ENCODE measurements around the gene MTURN. TPM values are rescaled to one million over a fixed set of nuclear protein-coding genes. Genes with fewer than 3 reads are reported as not detected.
A peak's percentile ranks its signal among the peaks of the same experiment; 100 is the strongest.

MTURN gene
- total and polyA plus RNA-seq, 2 donors from 2014 or later = 54.7 to 80.1 TPM

- H3K9ac ChIP-seq (ENCODE audit: low read length in 3 of 3) = no peak overlapping the region
- DNase-seq = peak in 3 of 5 donors; percentile 52 to 60 (median 57)
- no peaks in the 10 kb centered on the region for H3K9me3 ChIP-seq (ENCODE audit: control insufficient read depth in 2 of 3, insufficient read depth in 1 of 3, low read length in 3 of 3)
- TF ChIP-seq, protein P1, sequence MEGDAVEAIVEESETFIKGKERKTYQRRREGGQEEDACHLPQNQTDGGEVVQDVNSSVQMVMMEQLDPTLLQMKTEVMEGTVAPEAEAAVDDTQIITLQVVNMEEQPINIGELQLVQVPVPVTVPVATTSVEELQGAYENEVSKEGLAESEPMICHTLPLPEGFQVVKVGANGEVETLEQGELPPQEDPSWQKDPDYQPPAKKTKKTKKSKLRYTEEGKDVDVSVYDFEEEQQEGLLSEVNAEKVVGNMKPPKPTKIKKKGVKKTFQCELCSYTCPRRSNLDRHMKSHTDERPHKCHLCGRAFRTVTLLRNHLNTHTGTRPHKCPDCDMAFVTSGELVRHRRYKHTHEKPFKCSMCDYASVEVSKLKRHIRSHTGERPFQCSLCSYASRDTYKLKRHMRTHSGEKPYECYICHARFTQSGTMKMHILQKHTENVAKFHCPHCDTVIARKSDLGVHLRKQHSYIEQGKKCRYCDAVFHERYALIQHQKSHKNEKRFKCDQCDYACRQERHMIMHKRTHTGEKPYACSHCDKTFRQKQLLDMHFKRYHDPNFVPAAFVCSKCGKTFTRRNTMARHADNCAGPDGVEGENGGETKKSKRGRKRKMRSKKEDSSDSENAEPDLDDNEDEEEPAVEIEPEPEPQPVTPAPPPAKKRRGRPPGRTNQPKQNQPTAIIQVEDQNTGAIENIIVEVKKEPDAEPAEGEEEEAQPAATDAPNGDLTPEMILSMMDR (IDR thresholded peaks at IDR 0.05; ENCODE audit: borderline replicate concordance, extremely low read depth, insufficient read depth) = no peak
- FAIRE-seq = no peak
- peaks cover 0 to 48% (median 33%) of the 10 kb centered on the region in 3 donors for H3K4me1 ChIP-seq (ENCODE audit: control insufficient read depth in 2 of 3, insufficient read depth in 2 of 3, low read depth in 1 of 3, low read length in 3 of 3)
- no peaks in the 10 kb centered on the region for H3K36me3 ChIP-seq (ENCODE audit: control insufficient read depth in 2 of 3, insufficient read depth in 3 of 3, low read length in 3 of 3)
- intact Hi-C loops (cut with DNase I) = no loop called here
- H3K4me3 ChIP-seq (ENCODE audit: low read length in 3 of 3) = no peak overlapping the region
- H3K27me3 ChIP-seq (ENCODE audit: control insufficient read depth, insufficient read depth, low read length) = no peaks in the 10 kb centered on the region
- H3K27ac ChIP-seq (ENCODE audit: low read depth in 2 of 2, low read length in 2 of 2) = peak overlapping the region in 1 of 2 donors; percentile 44
These were observed 41.8 kb downstream of the MTURN start for GRCh38 chr7:30176463-30177109.

GRCh38 chr7:30177186-30177585 is 42.4 kb downstream of the MTURN start:
- Histone ChIP-seq H3K9me3 (ENCODE audit: control insufficient read depth in 2 of 3, insufficient read depth in 1 of 3, low read length in 3 of 3) (no peaks in the 10 kb centered on the region), H3K27me3 (ENCODE audit: control insufficient read depth, insufficient read depth, low read length) (no peaks in the 10 kb centered on the region), H3K4me3 (ENCODE audit: low read length in 3 of 3) (no peak overlapping the region), H3K4me1 (ENCODE audit: control insufficient read depth in 2 of 3, insufficient read depth in 2 of 3, low read depth in 1 of 3, low read length in 3 of 3) (peaks cover 0 to 50% (median 35%) of the 10 kb centered on the region in 3 donors), H3K9ac (ENCODE audit: low read length in 3 of 3) (no peak overlapping the region), H3K27ac (ENCODE audit: low read depth in 2 of 2, low read length in 2 of 2) (peak overlapping the region in 1 of 2 donors; percentile 44), H3K36me3 (ENCODE audit: control insufficient read depth in 2 of 3, insufficient read depth in 3 of 3, low read length in 3 of 3) (no peaks in the 10 kb centered on the region)
- intact Hi-C loops (cut with DNase I) = no loop called here
- DNase-seq (no peak), FAIRE-seq (no peak)
- TF ChIP-seq, protein P1 (IDR thresholded peaks at IDR 0.05; ENCODE audit: borderline replicate concordance, extremely low read depth, insufficient read depth) = no peak

DNA sequence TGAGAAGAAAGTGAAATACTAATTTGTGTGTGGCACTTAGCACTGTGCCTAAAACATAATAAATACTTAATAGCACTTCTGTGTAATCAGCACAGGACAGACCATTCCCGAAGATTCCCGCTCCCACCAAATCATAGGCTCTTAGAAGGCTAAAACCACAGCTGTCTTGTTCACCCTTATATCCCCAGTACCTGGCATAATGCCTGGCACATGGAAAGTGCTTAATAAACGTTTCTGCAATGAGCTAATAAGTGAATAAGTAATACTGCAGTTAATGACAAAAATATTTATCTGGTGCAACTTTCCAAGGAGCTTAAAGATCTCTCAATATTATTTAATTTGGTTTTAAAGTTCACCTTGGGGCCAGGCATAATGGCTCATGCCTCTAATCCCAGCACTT is 43.2 kb downstream of the MTURN start:
- TF ChIP-seq, protein P1 (IDR thresholded peaks at IDR 0.05; ENCODE audit: borderline replicate concordance, extremely low read depth, insufficient read depth) = no peak
- FAIRE-seq (no peak), DNase-seq (no peak)
- intact Hi-C loops (cut with DNase I) = no loop called here
- Histone ChIP-seq H3K9me3 (ENCODE audit: control insufficient read depth in 2 of 3, insufficient read depth in 1 of 3, low read length in 3 of 3) (no peaks in the 10 kb centered on the region), H3K4me3 (ENCODE audit: low read length in 3 of 3) (no peak overlapping the region), H3K4me1 (ENCODE audit: control insufficient read depth in 2 of 3, insufficient read depth in 2 of 3, low read depth in 1 of 3, low read length in 3 of 3) (peaks cover 0 to 45% (median 30%) of the 10 kb centered on the region in 3 donors), H3K27ac (ENCODE audit: low read depth in 2 of 2, low read length in 2 of 2) (peak overlapping the region; percentile 62 to 66), H3K27me3 (ENCODE audit: control insufficient read depth, insufficient read depth, low read length) (no peaks in the 10 kb centered on the region), H3K36me3 (ENCODE audit: control insufficient read depth in 2 of 3, insufficient read depth in 3 of 3, low read length in 3 of 3) (no peaks in the 10 kb centered on the region), H3K9ac (ENCODE audit: low read length in 3 of 3) (no peak overlapping the region)

Data from kidney (tissue), 14 donors.